Posterior vena cava (tissue), 2 donors: Measurements from ENCODE around the gene PRKAA2. TPM values are rescaled to one million over a fixed set of nuclear protein-coding genes. Genes with fewer than 3 reads are reported as not detected.

Experiments used
- DNase-seq: peaks from one replicate; pipeline ENCODE4 v3.0.0-alpha.2; 2020; ENCODE audit warnings: low spot score
- intact Hi-C, 2 donors: fragments of 100-400 bp; cut with DNase I; formaldehyde crosslinking; loops; one replicate each; pipeline versions ENCODE4 v1.14.1 to v1.14.2; 2022 to 2023
- total RNA-seq, 2 donors: library from RNA; stranded (reverse); fragmentation: NEBNext Ultra II Directional; extraction: Animal tissue kit (Norgen Biotek cat#: 25700); gene quantifications; one replicate each; pipeline ENCODE4 v1.2.1, GENCODE V29; 2021
- donor health status: DM: yes; HTN: yes; CAD: no.
- donor health status: DM: yes; HTN: yes; CAD: no.

The PRKAA2 gene
- total RNA-seq, 2 donors from 2014 or later, result 23.8 to 60.8 TPM

DNA sequence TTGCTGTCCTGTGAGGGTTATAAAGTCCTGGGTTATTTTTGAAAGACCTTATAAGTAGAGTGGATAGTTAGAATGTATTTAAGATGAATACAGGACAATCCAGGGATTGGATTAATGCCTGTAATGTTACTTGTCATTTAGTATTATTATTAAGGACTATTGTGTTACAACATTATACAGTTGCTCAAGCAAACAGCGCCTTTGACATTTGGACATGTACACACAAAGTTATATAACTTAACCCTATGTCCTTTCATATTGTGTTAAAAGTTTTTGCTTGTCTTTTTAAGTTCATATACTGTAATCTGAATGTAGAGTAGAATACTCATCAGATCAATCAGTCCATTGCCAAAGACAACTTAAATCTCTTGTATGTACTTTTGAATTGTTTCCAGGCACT is 2.0 kb downstream of the PRKAA2 start:
- intact Hi-C loops, result no loop called here
- no peak for DNase-seq

GRCh38 chr1:56648546-56648945 is 3.4 kb downstream of the PRKAA2 start:
- DNase-seq, result no peak
- intact Hi-C loops, result no loop called here

DNA sequence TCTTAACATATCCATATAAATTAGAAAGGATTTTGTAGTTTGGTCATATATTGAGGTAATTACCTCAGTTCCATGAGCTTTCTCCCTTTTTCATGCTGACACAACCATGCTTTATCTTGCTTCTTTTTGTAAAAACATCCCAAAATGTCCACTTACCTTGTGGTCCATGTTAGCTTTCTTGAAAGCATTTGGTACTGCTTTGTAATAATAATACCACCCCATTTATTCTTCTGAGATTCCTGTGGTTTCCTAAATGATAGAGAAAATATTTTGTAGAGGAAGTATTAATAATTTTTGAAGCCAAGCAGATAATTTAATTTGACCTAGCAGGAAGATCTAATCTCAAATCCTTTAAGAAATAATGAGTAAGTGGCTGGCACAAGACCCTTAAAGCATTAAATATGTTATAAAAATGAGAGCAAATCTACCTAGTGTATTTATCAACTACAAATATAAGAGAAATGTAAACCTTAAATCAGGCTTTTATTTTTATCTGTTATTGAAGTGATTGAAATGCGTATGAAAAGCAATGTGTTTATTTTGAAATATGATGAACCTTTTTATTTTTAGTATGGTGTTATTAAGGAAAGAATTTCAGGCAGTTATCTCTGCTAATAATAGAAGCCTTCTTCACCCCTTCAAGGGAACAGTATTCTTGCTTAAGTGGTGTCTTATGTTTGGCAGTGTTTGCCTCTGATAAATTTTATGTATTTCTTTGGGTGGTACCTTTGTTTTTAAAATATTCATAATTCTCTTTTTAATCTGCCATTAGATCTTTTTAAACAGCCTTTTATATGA is 9.2 kb downstream of the PRKAA2 start:
- intact Hi-C loops, result no loop called here
- DNase-seq, result no peak

- DNase-seq, result no peak
- intact Hi-C loops, result no loop called here
Observed at GRCh38 chr1:56655991-56656613, 11.0 kb downstream of the PRKAA2 start.

DNA sequence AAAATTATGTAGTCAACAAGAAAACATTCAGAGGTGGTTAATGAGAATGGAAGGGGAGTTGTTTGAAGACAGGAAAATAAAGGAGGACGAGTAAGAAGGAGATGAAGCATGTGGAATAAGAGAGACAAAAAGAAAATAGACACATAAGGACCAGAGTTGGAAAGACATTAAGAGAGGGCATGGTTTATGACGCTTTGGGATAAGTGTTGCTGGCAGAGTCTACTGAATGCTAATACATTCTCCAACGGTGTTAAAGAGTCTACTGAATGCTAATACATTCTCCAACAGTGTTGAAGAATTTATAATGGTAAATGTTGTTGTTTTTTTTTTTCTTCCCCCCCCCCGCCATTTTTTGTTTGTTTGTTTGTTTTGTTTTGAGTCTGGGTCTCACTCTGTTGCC is 13.1 kb downstream of the PRKAA2 start:
- intact Hi-C loops, result no loop called here
- no peak for DNase-seq

DNA sequence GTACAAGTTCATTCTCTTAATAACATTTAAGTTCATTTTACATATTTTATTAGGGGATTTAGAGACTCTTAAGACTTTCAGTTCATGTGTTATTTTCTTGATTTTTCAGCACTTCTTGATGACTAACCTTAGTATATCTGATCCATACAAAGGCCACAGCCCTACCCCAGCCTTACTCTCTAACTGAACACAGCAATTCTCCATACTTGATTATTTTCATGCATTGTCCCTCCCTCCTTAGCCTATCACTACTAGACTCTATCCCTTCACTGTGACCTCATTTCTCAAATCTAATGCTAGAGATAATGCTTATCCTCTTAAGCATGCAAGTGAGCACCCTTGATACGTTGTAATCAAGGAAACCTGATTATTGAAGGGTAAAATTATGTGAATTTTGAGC is 15.2 kb downstream of the PRKAA2 start:
- DNase-seq, result no peak
- intact Hi-C loops, result no loop called here

DNA sequence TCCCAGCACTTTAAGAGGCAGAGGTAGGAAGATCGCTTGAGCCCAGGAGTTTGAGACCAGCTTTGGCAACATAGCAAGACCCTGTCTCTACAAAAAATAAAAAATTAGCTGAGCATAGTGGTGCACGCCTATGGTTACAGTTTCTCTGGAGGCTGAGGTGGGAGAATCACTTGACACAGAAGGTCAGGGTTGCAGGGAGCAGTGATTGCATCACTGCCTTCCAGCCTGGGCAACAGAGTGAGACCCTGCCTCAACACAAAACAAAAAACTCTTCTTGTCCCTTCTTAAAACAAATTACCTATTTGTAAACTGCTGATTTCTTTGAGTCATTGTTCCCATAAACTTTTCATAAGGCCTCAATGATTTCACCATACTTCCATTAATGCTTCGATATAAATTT is 18.7 kb downstream of the PRKAA2 start:
- DNase-seq, result no peak
- intact Hi-C loops, result no loop called here

- DNase-seq, result no peak
Observed at GRCh38 chr1:56665384-56665783, 20.3 kb downstream of the PRKAA2 start.

DNA sequence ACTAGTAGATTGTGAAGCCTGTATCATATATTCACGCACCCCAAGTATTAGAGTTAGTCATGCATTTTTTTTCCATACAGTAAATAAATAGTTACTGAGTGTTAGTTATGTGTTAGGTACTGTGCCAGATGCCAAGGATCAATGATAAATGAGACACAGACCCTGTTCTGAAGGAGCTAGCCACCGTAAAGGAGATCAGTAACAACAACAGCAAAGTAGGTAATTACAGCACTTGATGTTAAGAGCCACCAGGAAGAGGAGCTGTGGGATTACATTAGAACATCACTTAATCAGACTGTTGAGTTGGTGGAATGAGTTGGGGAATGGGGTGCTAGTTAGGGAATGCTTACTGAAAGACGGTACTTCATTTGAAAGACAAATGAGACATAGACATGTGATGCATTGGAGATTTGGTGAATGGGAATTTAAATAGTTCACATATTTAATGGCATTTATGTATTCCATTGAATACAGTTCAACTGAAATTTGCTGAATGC is 21.0 kb downstream of the PRKAA2 start:
- intact Hi-C loops, result no loop called here
- no peak for DNase-seq

More at GRCh38 chr1:56665384-56665783, 20.3 kb downstream of the PRKAA2 start:
- intact Hi-C loops, result no loop called here

DNA sequence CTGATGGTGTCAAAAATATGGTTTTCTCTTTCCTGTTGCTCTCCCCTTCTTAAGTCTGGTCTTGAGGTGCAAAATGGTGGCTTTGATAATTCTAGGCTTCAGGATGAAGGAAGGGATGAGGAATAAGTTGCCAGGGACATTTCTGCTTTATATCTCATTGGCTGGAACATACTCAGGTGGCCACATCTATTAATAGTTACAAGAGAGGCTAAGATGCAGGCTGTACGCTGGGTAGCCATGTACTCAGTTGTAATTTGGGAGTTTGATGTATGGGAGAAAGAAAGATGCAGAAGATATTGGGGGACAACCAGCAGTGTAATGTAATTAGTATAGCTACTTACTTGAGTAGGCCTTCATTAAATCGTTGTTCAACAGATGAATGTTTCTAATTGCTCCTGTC is 25.2 kb downstream of the PRKAA2 start:
- intact Hi-C loops, result no loop called here
- no peak for DNase-seq

GRCh38 chr1:56671085-56671484 is 26.0 kb downstream of the PRKAA2 start:
- intact Hi-C loops, result no loop called here
- DNase-seq, result no peak

- no peak for DNase-seq
- intact Hi-C loops, result no loop called here
Observed at GRCh38 chr1:56671542-56671941, 26.4 kb downstream of the PRKAA2 start.

- intact Hi-C loops, result no loop called here
- no peak for DNase-seq
Observed at GRCh38 chr1:56672579-56672978, 27.5 kb downstream of the PRKAA2 start.

DNA sequence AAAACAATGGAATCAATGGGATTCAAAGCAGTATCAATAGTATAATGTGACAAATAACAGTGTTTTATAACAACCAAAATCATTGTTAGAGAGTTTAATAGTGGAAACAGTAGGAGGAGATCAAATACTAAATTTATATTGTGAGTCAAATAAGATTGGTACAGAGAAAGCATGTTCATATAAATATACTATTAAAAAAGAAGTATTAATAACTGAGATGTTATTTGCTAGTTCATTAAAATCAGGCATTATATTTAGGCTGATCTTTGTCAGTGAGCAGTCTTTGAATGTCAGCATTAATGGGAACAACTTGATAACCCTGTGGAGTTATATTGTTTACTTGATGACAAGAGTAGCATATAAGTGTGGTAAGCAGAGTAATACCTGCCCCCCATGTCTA is 30.6 kb downstream of the PRKAA2 start:
- intact Hi-C loops, result loop anchor here in 1 of 2 donors (5.0 kb wide), 1 partner anchor 952 kb away; no protein-coding TSS in a partner anchor
- DNase-seq, result no peak

DNA sequence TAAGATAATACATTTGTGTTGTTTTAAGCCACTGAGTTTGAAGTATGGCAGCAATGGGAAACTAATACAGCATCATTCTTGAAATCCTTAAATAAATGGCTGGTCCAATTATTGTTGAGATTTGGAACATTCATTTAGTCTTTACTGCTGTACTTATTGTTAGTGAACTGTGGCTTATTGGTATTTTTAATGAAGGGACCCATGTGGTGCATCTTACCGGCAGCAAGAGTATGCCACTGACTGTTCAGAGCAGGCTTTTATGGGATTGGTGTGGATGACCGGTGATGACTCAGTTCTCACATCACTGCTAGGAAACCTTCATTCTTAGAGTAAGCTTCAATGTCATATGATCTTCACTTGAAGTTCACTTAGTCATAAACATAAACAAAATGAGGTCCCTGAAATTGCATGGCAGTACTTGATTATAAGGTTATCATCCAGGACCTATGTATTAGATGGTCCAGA is 31.5 kb downstream of the PRKAA2 start:
- no peak for DNase-seq
- intact Hi-C loops, result loop anchor here in 1 of 2 donors (5.0 kb wide), 1 partner anchor 951 kb away; no protein-coding TSS in a partner anchor

DNA sequence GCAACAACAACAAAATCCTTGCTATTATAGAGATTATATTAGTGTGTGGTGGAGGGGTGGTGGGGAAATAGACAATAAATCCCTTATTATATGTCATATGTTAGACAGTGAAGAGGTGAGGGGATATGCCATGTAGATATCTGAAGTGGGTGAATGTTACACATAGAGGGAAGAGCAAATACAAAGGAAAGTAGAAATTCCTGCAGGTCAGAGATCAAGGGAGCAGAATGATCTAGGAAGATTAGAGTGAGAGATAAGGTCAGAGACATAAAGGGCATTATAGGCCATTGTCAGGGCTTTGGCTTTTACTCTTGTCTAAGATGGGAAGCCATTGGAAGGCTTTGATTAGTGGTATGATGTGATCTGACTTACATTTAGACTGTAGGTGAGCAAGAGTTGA is 38.5 kb downstream of the PRKAA2 start:
- intact Hi-C loops, result no loop called here
- no peak for DNase-seq

DNA sequence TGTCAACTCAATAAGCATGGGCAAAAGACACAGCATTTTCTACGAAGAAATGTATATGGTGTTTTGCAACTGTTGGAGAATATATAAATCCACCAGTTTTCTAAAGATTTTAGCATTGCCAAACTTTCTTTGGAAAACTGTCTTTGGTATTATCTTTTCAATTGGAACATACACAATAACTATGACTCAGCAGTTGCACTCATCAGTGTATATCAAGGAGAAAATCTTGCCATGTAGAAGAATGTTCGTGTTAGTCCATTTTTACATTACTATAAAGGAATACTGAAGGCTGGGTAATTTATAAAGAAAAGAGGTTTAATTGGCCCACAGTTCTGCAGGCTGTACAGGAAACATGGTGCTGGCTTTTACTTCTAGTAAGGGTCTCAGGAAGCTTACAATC is 41.1 kb downstream of the PRKAA2 start:
- no peak for DNase-seq
- intact Hi-C loops, result no loop called here

DNA sequence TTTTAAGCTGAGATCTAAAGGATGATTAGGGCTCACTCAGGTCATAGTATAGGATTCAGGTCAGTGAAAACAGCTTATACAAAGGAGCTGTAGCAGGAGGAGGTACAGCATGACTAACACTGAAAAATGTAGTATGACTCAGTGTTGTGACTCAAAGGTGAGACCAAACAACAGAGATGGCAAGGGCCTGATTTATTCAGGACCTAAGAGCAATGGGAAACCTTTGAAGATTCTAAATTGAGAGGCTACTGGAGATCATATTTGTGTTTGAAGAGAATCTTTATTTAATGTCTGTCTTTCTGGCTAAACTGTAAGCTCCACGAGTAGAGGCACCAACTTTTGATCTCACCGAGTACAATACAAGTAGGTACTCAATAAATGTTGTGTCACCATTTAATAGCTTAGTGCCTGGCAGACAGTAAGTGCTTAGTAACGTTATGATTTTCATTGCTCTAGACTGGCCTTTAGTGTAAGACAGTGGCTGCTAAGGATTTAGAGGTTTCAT is 43.5 kb downstream of the PRKAA2 start:
- DNase-seq, result no peak
- intact Hi-C loops, result no loop called here

DNA sequence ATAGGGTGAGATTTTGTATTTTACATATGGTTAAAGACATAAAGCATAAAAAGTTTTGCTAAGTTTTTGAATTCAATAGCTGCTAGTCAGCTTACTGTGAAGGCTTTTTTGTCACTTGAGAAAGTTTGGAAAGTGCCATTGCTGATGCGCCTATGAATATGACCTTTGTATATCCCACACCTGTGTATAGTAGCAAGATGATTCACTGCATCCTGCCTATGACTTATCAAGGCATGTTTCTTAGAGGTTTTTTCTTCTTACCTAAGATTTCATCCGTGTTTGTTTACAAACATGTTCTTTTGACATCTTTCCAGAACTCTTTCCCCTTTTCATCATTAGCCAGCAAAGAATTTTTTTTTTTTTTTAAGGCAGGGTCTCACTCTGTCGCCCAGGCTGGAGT is 51.5 kb downstream of the PRKAA2 start:
- intact Hi-C loops, result no loop called here
- DNase-seq, result no peak

GRCh38 chr1:56703747-56704146 is 58.6 kb downstream of the PRKAA2 start:
- no peak for DNase-seq
- intact Hi-C loops, result loop anchor here in 1 of 2 donors (10.0 kb wide), 1 partner anchor 1419 kb away; no protein-coding TSS in a partner anchor
